T follicular helper cell (primary cell): ENCODE data around the gene KBTBD12.
"Not testable (repeated sequence)": the region's sequence is repeated elsewhere in the genome, so short reads cannot be mapped to it uniquely, and the experiment has no call there.

Source experiments
- DNase-seq: peaks from one replicate; pipeline ENCODE4 v3.0.0-alpha.2; 2020; ENCODE audit warnings: low read depth

The KBTBD12 gene

GRCh38 chr3:127903611-127904375, 11.2 kb upstream of the KBTBD12 start:
- DNase-seq = no peak

- no peak for DNase-seq
Observed at GRCh38 chr3:127905556-127905955, 9.5 kb upstream of the KBTBD12 start.

DNA sequence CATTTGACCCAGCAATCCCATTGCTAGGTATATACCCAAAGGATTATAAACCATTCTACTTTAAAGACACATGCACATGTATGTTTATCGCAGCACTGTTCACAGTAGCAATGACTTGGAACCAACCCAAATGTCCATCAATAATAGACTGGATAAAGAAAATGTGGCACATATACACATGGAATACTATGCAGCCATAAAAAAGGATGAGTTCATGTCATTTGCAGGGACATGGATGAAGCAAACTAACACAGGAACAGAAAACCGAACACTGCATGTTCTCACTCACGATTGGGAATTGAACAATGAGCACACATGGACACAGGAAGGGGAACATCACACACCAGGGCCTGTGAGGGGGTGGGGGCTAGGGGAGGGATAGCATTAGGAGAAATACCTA, 8.4 kb upstream of the KBTBD12 start:
- DNase-seq = not testable (repeated sequence)

DNA sequence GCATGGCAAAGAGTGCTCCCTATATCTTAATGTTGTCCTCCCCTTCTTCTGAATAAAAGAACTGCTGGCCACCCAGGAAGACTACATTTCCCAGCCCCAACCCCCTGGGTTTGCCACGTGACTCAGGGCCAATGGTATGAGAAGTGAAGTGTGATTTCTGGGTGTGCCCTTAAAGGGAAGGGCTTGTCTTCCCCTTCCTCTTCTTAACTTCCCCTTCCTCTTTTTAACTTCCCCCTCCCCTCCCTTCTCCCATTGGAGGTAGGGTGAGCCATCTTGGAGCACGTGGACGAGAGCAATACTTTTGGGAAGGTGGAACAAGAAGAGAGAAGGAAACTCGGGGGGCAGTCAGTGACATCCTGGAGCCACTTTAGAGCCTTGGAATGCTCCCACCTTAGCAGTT, 6.8 kb upstream of the KBTBD12 start:
- DNase-seq = no peak

GRCh38 chr3:127908951-127909350, 6.1 kb upstream of the KBTBD12 start:
- no peak for DNase-seq

DNA sequence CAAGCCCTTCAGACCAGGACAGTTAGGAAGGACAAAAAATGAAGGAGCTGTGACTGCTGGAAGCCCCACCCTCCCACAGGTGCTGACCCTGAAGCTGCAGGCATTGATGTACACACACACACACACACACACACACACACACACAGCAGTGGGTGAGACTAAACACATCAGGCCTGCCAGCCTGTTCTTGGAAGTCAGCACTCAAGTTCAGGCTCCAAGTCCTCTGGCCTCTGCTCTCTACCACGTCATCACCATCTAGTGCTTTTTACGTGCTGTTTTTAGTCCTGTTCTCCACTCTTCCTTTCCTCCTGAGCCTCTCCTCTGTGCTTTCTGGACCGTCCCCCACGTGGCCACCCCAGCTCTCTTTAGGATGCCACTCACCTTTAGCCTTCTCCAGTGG, 5.4 kb upstream of the KBTBD12 start:
- DNase-seq = no peak

- no peak for DNase-seq
Observed at GRCh38 chr3:127911421-127911931, 3.6 kb upstream of the KBTBD12 start.

- DNase-seq = not testable (repeated sequence)
Observed at GRCh38 chr3:127913841-127914240, 1.2 kb upstream of the KBTBD12 start.

DNA sequence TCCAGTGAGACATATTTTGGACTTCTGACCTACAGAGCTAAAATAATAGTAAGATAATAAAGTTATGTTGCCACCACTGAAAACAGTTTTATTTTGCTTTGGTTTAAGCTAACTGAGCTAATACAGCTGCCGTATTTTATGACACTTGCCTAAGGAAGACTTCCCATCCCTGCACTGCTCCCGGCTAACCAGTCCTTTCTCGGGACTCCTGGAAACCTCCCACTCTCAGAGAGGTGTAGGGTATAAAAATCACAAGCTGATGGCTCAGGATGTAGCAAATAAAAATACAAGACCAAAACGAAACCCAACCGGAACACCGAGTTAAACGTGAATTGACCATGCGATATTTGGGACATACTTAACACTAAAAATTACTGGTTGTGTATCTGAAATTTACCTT, 448 bp upstream of the KBTBD12 start:
- DNase-seq = no peak

- no peak for DNase-seq
Observed at GRCh38 chr3:127915937-127916493, 983 bp downstream of the KBTBD12 start.

GRCh38 chr3:127920738-127921137, 5.7 kb downstream of the KBTBD12 start:
- no peak for DNase-seq

DNA sequence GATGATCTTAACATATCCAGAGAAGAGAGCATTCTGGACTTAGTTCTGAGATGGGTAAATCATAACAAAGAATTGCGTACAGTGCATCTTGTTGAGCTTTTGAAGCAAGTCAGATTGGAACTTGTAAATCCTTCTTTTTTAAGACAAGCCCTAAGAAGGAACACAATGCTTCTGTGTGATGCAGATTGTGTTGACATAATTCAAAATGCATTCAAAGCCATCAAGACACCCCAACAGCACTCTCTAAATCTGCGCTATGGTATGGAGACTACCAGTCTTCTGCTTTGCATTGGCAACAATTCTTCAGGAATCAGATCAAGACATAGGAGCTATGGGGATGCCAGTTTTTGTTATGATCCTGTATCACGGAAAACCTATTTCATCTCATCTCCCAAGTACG, 8.6 kb downstream of the KBTBD12 start:
- DNase-seq = no peak

GRCh38 chr3:127925384-127925783, 10.4 kb downstream of the KBTBD12 start:
- DNase-seq = no peak

DNA sequence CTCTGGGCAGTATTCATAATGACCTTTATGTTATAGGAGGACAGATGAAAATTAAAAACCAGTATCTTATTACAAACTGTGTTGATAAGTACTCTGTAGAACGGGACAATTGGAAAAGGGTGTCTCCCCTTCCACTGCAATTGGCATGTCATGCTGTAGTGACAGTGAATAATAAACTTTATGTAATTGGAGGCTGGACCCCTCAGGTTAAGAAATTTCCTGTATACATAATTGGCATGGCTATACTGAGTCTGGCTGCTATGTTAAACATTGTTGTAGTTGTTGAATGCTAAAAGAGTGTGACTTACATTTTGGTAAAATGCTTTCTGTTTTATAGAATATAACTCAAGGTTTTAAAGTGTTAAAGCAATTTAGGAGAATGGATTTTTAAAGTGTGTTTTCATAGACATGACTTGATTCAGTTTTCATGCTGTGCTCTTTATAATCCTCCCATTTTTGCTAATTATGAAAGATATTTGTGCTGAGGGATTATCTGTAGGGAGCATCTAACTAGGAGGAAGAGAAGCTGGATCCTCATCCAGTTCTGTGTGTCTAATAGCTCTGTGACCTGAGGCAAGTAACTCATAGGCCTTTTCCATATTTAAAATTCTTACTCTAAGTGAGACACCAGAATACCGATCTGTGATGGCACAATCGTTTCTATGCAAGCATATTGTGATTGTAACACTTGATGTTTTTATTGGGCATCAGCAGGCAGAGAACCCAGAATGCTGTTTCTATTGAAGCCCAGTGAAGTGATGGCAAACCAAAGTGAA, 13.0 kb downstream of the KBTBD12 start:
- no peak for DNase-seq

- no peak for DNase-seq
Observed at GRCh38 chr3:127929818-127930413, 14.9 kb downstream of the KBTBD12 start.

DNA sequence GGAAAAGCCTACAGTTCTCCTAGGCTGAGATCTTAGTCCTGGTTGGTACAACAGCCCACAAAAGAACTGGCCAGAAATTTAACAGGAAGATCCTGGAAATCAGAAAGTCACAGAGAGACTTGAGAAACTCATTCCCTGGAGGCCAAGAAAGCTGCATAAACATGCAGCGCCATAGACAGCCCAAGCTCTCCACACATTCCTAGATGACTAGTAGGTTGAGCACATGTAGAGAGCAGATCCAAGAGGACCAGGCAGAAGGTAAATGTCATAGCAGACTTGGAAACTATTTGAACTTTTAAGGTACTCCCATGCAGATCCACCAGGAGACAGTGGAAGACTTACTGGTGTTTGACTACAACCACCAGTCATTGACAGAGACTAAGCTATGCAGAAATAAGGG, 18.4 kb downstream of the KBTBD12 start:
- no peak for DNase-seq

GRCh38 chr3:127938800-127939199, 23.8 kb downstream of the KBTBD12 start:
- DNase-seq = no peak

- no peak for DNase-seq
Observed at GRCh38 chr3:127940116-127940515, 25.1 kb downstream of the KBTBD12 start.

- DNase-seq = no peak
Observed at GRCh38 chr3:127942613-127943012, 27.6 kb downstream of the KBTBD12 start.

GRCh38 chr3:127948211-127948610, 33.2 kb downstream of the KBTBD12 start:
- no peak for DNase-seq

GRCh38 chr3:127949446-127950055, 34.5 kb downstream of the KBTBD12 start:
- no peak for DNase-seq

- DNase-seq = no peak
Observed at GRCh38 chr3:127951276-127951675, 36.2 kb downstream of the KBTBD12 start.
